ENCODE results near the gene GARIN5A. TPM values are rescaled to one million over a fixed set of nuclear protein-coding genes. Genes with fewer than 3 reads are reported as not detected.

Gene GARIN5A
- total and polyA plus RNA-seq, 9 of the 15 experiments (the other 6 are each of a cell fraction or from before 2014, with no cell fraction given) = 0.10 to 0.82 (median 0.23) TPM; not detected in 2

GRCh38 chr19:50476907-50477238 is 225 bp upstream of the GARIN5A start:
- WGBS (ENCODE audit: insufficient coverage, low coverage, missing lambda C conversion rate) = 8% methylated on average over 19 of the region's 20 CpGs
- ChIA-PET CTCF (ENCODE audit: low intra/inter-chr PET ratio) (no interaction called here), POLR2A (interaction anchor here (0.6 to 0.9 kb wide), 2 partner anchors 9 to 12 kb away, joined by 3 read pairs; no protein-coding TSS in a partner anchor)
- peak overlapping the region; percentile 72 for H3K4me3 ChIP-seq
- peaks cover 39% of the 10 kb centered on the region; the same call in 1 of the 3 replicates for H3K36me3 ChIP-seq (ENCODE audit: control insufficient read depth, insufficient read depth, low read length)
- H3K4me1 ChIP-seq (replicated peaks in 1 of 2; ENCODE audit: control insufficient read depth in 2 of 2, insufficient read depth in 2 of 2, low read length in 2 of 2) = peaks cover 5 to 56% of the 10 kb centered on the region in 2 experiments; a peak in 4 of 5 replicates
- no peaks in the 10 kb centered on the region; a peak in 1 of 5 replicates for H3K27me3 ChIP-seq (ENCODE audit: control insufficient read depth in 2 of 2, insufficient read depth in 2 of 2, low read length in 2 of 2)
- H3K9ac ChIP-seq (ENCODE audit: insufficient read depth in 1 of 2, low read depth in 2 of 2, low read length in 2 of 2) = peak overlapping the region; percentile 67 to 92; a peak in 3 of 4 replicates
- peak overlapping the region; percentile 88 for H3K4me2 ChIP-seq (ENCODE audit: insufficient read depth, low read length)
- in situ Hi-C loops (cut with MboI) (no loop called here), intact Hi-C loops (cut with micrococcal nuclease) (loop anchor here (1.0 kb wide), 1 partner anchor 103 kb away; no protein-coding TSS in a partner anchor)
- FAIRE-seq (no peak), DNase-seq (ENCODE audit: extremely low read depth in 1 of 4, low spot score in 3 of 4) (peak in 1 of 4 experiments; percentile 84), ATAC-seq (no peak)
- H3K79me2 ChIP-seq (ENCODE audit: control insufficient read depth, insufficient read depth, low read length) = peaks cover 25% of the 10 kb centered on the region
- peak overlapping the region; percentile 82; the same call in 2 of the 3 replicates for H3K27ac ChIP-seq (ENCODE audit: extremely low read depth, low read depth, low read length)
- H3K9me3 ChIP-seq (replicated peaks; ENCODE audit: control insufficient read depth, insufficient read depth, low read depth, low read length) = no peaks in the 10 kb centered on the region
- H4K20me1 ChIP-seq (replicated peaks; ENCODE audit: control insufficient read depth, insufficient read depth, low read length) = peaks cover 7% of the 10 kb centered on the region; the same call in 1 of the 2 replicates
- H2AFZ ChIP-seq (ENCODE audit: low read depth, low read length) = peak overlapping the region; percentile 90; the same call in 1 of the 2 replicates
- no peaks in the 10 kb centered on the region for H3K9me1 ChIP-seq (ENCODE audit: control insufficient read depth, insufficient read depth, low read length)
- TSS peak; percentile 74 for BruUV-seq (replicated peaks)
- TF ChIP-seq BMI1 (IDR thresholded peaks at IDR 0.05; ENCODE audit: low read length) (no peak), FOXP4 (CRISPR knock-in tag; IDR thresholded peaks at IDR 0.05; ENCODE audit: borderline replicate concordance) (no peak), MED1 (CRISPR knock-in tag; IDR thresholded peaks at IDR 0.05; ENCODE audit: borderline replicate concordance) (no peak), ILK (tag; IDR thresholded peaks at IDR 0.05; ENCODE audit: borderline replicate concordance, low read depth) (no peak), ADNP (tag; IDR thresholded peaks at IDR 0.05) (peak; percentile 60; the same call in 1 of the 2 replicates), MIER1 (IDR thresholded peaks at IDR 0.05; ENCODE audit: low read depth) (peak; percentile 59; the same call in 1 of the 2 replicates), EGR1 (conservative IDR thresholded peaks at IDR 0.05) (peak; percentile 57), HDAC2 (IDR thresholded peaks at IDR 0.05) (0 out of 2 replicates have a peak, but pooled peaks have one; percentile 19), GATAD2A (IDR thresholded peaks at IDR 0.05) (no peak), HNRNPLL (IDR thresholded peaks at IDR 0.05; ENCODE audit: low read depth, low read length, poor library complexity, severe bottlenecking) (peak; percentile 11), ZFPM2 (CRISPR knock-in tag; IDR thresholded peaks at IDR 0.05) (no peak), NKRF (IDR thresholded peaks at IDR 0.05; ENCODE audit: borderline replicate concordance) (0 out of 2 replicates have a peak, but pooled peaks have one; percentile 5)
